ENCODE measurements around the gene AP1AR. TPM values are rescaled to one million over a fixed set of nuclear protein-coding genes. Genes with fewer than 3 reads are reported as not detected.
A peak's percentile ranks its signal among the peaks of the same experiment; 100 is the strongest.

AP1AR gene
- total RNA-seq, 2 experiments from 2014 or later = 14.3 to 18.2 TPM

GRCh38 chr4:112238833-112239232 is 7.2 kb downstream of the AP1AR start:
- H3K27ac Mint-ChIP-seq = no peak overlapping the region
- DNase-seq (no peak), ATAC-seq (ENCODE audit: low read depth) (no peak)
- H3K4me1 Mint-ChIP-seq = peaks cover 16% of the 10 kb centered on the region
- H3K4me3 Mint-ChIP-seq = no peak overlapping the region
- POLR2A ChIA-PET = no interaction called here
- H3K36me3 Mint-ChIP-seq = peaks cover 9% of the 10 kb centered on the region
- H3K27me3 Mint-ChIP-seq = no peaks in the 10 kb centered on the region
- no peaks in the 10 kb centered on the region for H3K9me3 Mint-ChIP-seq

DNA sequence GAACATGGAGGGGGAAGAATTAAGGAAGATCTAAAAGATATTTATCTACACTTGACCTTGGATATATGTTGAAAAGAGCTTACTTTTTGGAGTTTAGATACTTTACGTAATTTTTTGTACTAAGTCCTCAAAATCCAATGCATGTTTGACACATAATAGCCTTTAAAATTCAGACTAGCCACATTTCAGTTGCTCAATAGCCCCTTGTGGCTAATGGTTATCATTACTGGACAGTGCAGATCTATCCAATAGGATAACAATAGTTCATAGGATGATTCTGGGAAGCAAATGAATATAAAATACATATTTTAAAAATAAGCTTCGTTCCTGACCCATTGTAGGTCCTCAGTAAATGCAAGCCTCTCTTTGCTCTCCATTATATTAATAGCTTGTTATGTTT is 13.8 kb downstream of the AP1AR start:
- no peaks in the 10 kb centered on the region for H3K9me3 Mint-ChIP-seq
- no peak for DNase-seq
- peaks cover 3% of the 10 kb centered on the region for H3K36me3 Mint-ChIP-seq
- no peaks in the 10 kb centered on the region for H3K27me3 Mint-ChIP-seq
- no peak for ATAC-seq (ENCODE audit: low read depth)
- no peak overlapping the region for H3K4me3 Mint-ChIP-seq
- peaks cover 6% of the 10 kb centered on the region for H3K4me1 Mint-ChIP-seq
- no peak overlapping the region for H3K27ac Mint-ChIP-seq
- POLR2A ChIA-PET = interaction anchor here (0.6 to 0.7 kb wide), 2 partner anchors 25 to 34 kb away, joined by 7 read pairs; no protein-coding TSS in a partner anchor

- POLR2A ChIA-PET = no interaction called here
- DNase-seq (no peak), ATAC-seq (ENCODE audit: low read depth) (no peak)
- peaks cover 6% of the 10 kb centered on the region for H3K4me1 Mint-ChIP-seq
- H3K27ac Mint-ChIP-seq = no peak overlapping the region
- H3K9me3 Mint-ChIP-seq = no peaks in the 10 kb centered on the region
- H3K27me3 Mint-ChIP-seq = no peaks in the 10 kb centered on the region
- H3K4me3 Mint-ChIP-seq = no peak overlapping the region
- peaks cover 3% of the 10 kb centered on the region for H3K36me3 Mint-ChIP-seq
These were observed 15.4 kb downstream of the AP1AR start for GRCh38 chr4:112247021-112247420.

- ATAC-seq (ENCODE audit: low read depth) = no peak
- Mint-ChIP-seq H3K27me3 (no peaks in the 10 kb centered on the region), H3K36me3 (no peaks in the 10 kb centered on the region), H3K9me3 (no peaks in the 10 kb centered on the region), H3K4me1 (peaks cover 3% of the 10 kb centered on the region), H3K27ac (no peak overlapping the region), H3K4me3 (no peak overlapping the region)
- no peak for DNase-seq
- POLR2A ChIA-PET = no interaction called here
These were observed 19.5 kb downstream of the AP1AR start for GRCh38 chr4:112251019-112251643.

DNA sequence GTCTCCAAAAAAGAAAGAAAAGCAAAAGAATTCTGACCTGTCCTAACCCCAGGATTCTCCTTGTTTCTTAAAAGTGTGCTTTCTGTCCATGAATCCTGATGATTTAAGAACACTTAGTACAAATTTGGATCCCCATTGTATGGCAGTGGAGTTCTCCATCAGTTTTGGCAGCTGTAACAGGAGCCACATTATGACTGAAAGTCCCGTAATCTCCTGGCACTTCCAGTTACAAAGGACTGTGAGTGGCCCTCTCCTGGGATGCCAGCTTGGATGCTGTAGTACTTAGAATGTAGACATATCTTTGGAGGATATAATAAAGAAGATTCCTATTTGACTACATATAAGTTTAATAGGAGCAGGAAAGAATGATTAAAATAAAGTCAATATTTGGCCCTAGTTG is 20.6 kb downstream of the AP1AR start:
- no peak for DNase-seq
- Mint-ChIP-seq H3K36me3 (no peaks in the 10 kb centered on the region), H3K4me3 (no peak overlapping the region), H3K27ac (no peak overlapping the region), H3K9me3 (no peaks in the 10 kb centered on the region), H3K4me1 (peaks cover 1% of the 10 kb centered on the region), H3K27me3 (no peaks in the 10 kb centered on the region)
- POLR2A ChIA-PET = no interaction called here
- no peak for ATAC-seq (ENCODE audit: low read depth)

DNA sequence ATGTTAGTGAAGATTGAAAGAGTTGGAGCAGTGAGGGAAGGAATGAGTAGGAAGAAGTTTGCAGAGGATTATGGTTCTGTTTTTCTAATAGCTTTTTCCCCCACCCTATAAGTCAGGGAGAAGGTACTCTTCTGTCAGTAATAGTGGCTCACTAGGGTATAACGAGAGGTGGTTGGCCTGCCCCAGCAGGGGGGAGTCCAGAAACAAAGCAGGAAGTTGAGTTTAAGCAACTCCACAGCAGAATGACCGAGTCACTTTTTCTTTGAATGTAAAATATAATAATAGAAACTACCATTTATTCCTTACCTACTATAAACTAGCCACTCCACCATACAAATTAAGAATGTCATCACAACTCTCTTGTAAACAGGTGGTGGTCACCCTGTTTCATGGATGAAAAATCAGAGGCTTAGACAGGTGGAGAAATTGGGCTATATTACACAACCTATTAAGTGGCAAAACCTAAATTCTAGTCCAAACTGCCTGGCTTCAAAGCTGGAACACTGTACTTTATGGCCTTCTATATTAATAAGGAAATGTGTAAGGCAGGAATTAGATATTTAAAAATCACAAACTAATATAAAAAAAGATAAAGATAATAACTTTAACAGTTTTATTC is 21.9 kb downstream of the AP1AR start:
- H3K27ac Mint-ChIP-seq = no peak overlapping the region
- POLR2A ChIA-PET = no interaction called here
- peaks cover 1% of the 10 kb centered on the region for H3K4me1 Mint-ChIP-seq
- H3K9me3 Mint-ChIP-seq = no peaks in the 10 kb centered on the region
- ATAC-seq (ENCODE audit: low read depth) (no peak), DNase-seq (no peak)
- no peak overlapping the region for H3K4me3 Mint-ChIP-seq
- H3K27me3 Mint-ChIP-seq = no peaks in the 10 kb centered on the region
- no peaks in the 10 kb centered on the region for H3K36me3 Mint-ChIP-seq

GRCh38 chr4:112257098-112257497 is 25.5 kb downstream of the AP1AR start:
- no peaks in the 10 kb centered on the region for H3K4me1 Mint-ChIP-seq
- no peak overlapping the region for H3K27ac Mint-ChIP-seq
- ATAC-seq (ENCODE audit: low read depth) (no peak), DNase-seq (no peak)
- POLR2A ChIA-PET = no interaction called here
- no peak overlapping the region for H3K4me3 Mint-ChIP-seq
- H3K36me3 Mint-ChIP-seq = no peaks in the 10 kb centered on the region
- H3K27me3 Mint-ChIP-seq = no peaks in the 10 kb centered on the region
- no peaks in the 10 kb centered on the region for H3K9me3 Mint-ChIP-seq

DNA sequence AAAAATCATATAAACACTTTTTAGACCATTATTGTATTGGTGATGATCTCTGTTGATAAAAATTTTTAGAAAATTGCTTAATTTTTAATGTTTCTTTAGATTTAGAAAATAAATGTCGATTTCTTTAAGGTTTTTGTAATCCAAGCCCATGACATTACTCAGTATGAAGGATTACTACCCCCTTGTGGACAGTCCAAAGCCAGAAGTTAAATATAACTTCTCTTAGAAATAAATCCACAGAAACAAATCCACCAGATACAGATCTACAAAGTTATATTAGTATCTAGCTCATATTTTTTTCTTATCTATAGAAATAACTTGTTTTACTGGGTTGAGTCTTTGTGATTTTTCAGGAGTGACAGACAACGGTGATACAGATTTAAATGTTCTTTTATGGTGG is 35.2 kb downstream of the AP1AR start:
- POLR2A ChIA-PET = interaction anchor here (1.5 kb wide), 1 partner anchor 19 kb away, joined by 3 read pairs; the partner anchor contains the start of gene TIFA
- no peak for DNase-seq
- Mint-ChIP-seq H3K27ac (no peak overlapping the region), H3K27me3 (no peaks in the 10 kb centered on the region), H3K4me1 (peaks cover 9% of the 10 kb centered on the region), H3K4me3 (no peak overlapping the region), H3K9me3 (no peaks in the 10 kb centered on the region), H3K36me3 (peaks cover 12% of the 10 kb centered on the region)
- no peak for ATAC-seq (ENCODE audit: low read depth)

DNA sequence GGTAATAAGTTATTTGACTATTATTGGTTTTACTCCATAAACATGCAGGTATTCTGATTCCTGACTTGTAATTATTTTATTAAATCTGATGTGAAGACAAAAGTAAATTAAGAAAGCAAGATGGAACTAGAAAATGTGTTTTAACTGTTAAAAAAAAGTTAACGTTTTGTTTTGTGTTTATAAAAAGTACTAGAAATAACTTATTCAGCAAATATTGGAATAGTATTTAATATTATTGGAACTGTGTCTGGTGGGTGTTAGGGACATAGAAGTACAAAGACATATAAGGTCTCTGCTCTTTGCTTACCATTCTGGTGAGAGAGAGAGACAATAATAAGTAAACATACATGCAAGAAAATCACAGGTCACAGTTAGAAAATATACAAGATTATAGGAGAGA is 38.5 kb downstream of the AP1AR start:
- H3K9me3 Mint-ChIP-seq = no peaks in the 10 kb centered on the region
- H3K27ac Mint-ChIP-seq = no peak overlapping the region
- no peaks in the 10 kb centered on the region for H3K27me3 Mint-ChIP-seq
- H3K4me1 Mint-ChIP-seq = peaks cover 20% of the 10 kb centered on the region
- POLR2A ChIA-PET = no interaction called here
- ATAC-seq (ENCODE audit: low read depth) (no peak), DNase-seq (no peak)
- H3K4me3 Mint-ChIP-seq = no peak overlapping the region
- H3K36me3 Mint-ChIP-seq = peaks cover 25% of the 10 kb centered on the region

DNA sequence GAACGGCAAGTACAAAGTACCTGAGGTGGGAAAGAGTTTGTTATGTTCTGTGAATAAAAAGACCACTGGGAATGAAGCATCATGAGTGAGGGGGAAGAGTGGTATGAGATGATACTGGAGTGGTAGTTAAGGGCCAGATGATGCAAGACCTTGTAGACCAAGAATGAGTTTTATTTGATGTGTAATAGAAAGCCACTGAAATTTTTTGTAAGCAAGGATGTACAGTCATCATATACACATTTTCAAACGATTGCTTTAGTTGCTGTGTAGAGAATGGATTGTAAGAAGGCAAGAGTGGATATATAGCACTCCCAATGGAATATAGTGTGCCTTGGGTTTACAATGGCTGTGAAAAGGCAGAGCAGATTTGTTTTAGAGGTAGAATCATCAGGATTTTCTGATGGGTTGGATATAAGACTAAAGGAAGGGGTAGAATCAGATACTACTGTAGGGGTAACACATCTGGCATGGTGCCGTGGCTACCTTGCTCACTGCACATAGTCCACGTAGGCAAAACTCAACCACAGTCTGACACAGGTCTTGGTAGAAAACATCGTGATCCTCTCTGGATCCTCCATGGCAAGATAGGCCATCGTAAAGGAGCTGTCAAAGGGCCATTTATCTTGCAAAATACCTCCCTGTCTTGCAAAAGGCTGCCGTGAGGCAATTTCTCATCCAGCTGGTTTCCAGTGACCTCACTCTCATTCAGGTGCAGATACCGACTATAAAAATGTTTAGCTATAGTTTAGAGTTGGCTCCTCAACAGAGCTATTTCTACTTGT is 39.2 kb downstream of the AP1AR start:
- ATAC-seq (ENCODE audit: low read depth) (no peak), DNase-seq (no peak)
- Mint-ChIP-seq H3K36me3 (peaks cover 28% of the 10 kb centered on the region), H3K27me3 (no peaks in the 10 kb centered on the region), H3K9me3 (no peaks in the 10 kb centered on the region), H3K4me3 (no peak overlapping the region), H3K4me1 (peaks cover 22% of the 10 kb centered on the region), H3K27ac (peak overlapping the region; percentile 1)
- POLR2A ChIA-PET = no interaction called here

DNA sequence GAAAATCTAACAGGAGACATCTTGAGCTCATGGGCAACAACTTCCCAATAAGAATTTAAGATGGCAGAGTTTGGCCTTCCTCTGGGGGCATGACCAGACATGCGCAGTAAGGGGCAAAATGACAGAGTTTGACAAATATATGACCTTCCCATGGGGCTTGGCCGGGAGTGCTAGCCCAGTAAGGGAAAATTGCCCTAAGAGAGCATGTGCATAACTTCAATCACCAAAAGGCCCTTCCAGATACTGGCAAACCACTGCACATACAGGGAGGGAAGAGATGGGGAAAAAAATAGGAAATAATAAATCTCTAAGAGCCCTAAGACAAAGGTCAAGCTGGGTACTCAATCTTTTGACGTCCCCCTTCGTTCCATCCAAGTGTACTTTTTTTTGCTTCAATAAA is 40.7 kb downstream of the AP1AR start:
- Mint-ChIP-seq H3K36me3 (peaks cover 36% of the 10 kb centered on the region), H3K4me1 (peaks cover 23% of the 10 kb centered on the region), H3K4me3 (no peak overlapping the region), H3K27ac (no peak overlapping the region), H3K27me3 (no peaks in the 10 kb centered on the region), H3K9me3 (no peaks in the 10 kb centered on the region)
- ATAC-seq (ENCODE audit: low read depth) (no peak), DNase-seq (no peak)
- POLR2A ChIA-PET = no interaction called here

- Mint-ChIP-seq H3K27ac (no peak overlapping the region), H3K4me1 (peaks cover 37% of the 10 kb centered on the region)
These were observed 43.4 kb downstream of the AP1AR start for GRCh38 chr4:112274959-112275358.

DNA sequence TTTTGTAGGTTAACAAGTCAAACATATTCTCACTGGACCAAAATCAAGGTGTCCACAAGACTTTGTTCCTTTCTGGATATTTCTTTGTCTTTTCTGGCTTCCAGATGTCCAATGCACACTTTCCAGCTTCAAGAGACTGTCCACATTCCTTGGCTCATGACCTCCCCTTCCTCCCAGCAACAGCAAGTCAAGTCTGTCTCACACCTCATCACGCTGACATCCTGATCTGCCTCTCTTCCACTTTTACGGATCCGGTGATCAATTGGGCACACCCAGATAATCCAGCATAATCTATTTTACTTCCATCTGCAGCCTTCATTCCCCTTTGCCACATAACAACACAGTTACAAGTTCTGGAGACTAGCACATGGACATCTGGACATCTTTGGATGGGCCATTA is 44.5 kb downstream of the AP1AR start:
- no peak overlapping the region for H3K4me3 Mint-ChIP-seq
- peaks cover 41% of the 10 kb centered on the region for H3K36me3 Mint-ChIP-seq
- POLR2A ChIA-PET = no interaction called here
- H3K4me1 Mint-ChIP-seq = peaks cover 34% of the 10 kb centered on the region
- no peak overlapping the region for H3K27ac Mint-ChIP-seq
- no peak for DNase-seq
- H3K27me3 Mint-ChIP-seq = no peaks in the 10 kb centered on the region
- H3K9me3 Mint-ChIP-seq = no peaks in the 10 kb centered on the region
- ATAC-seq (ENCODE audit: low read depth) = no peak

More at GRCh38 chr4:112274959-112275358, 43.4 kb downstream of the AP1AR start:
- Mint-ChIP-seq H3K27me3 (no peaks in the 10 kb centered on the region), H3K4me3 (no peak overlapping the region), H3K36me3 (peaks cover 47% of the 10 kb centered on the region), H3K9me3 (no peaks in the 10 kb centered on the region)
- ATAC-seq (ENCODE audit: low read depth) = no peak
- POLR2A ChIA-PET = no interaction called here
- DNase-seq = no peak

DNA sequence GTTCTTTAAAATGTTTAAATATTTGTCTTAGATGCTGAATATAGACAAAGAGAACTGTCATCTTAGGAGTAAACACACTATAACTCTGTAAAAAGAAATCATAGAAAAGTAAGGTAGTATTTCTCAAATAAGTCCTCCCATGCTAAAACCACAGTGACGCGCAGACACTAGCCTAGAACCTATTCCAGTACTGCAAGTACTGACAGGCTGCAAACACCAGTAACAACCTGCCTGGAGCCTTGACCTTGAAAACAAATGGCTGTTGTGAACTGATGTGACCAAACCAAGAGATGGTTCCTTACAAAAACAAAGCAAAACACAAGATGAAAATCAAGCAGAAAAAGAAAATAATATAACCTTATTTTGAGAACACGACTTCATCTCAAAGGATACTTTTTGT is 45.6 kb downstream of the AP1AR start:
- Mint-ChIP-seq H3K27me3 (no peaks in the 10 kb centered on the region), H3K4me1 (peaks cover 36% of the 10 kb centered on the region), H3K36me3 (peaks cover 41% of the 10 kb centered on the region), H3K27ac (no peak overlapping the region), H3K9me3 (peaks cover 2% of the 10 kb centered on the region), H3K4me3 (no peak overlapping the region)
- POLR2A ChIA-PET = no interaction called here
- DNase-seq (no peak), ATAC-seq (ENCODE audit: low read depth) (no peak)

Measured in activated naive CD8-positive, alpha-beta T cell treated with anti-CD3 and anti-CD28 coated beads, Interleukin-2, amount 10 ng/mL, durations not matched to agents 7 days and 5 days (primary cell).